Adrenal gland (tissue), 12 donors: ENCODE results near the gene ISG20L2. TPM values are rescaled to one million over a fixed set of nuclear protein-coding genes. Genes with fewer than 3 reads are reported as not detected.
A peak's percentile ranks its signal among the peaks of the same experiment; 100 is the strongest.

Source experiments
- DNase-seq, 7 donors: peaks; one replicate each; pipeline ENCODE4 v3.0.0-alpha.2; 2019 to 2020
- H3K27ac ChIP-seq, 5 donors: fragments of 200-600 bp; sonication (generic) in 4 of 5; 1 replicate in 3 of 5; 2 replicates in 2 of 5; pipeline versions ENCODE4 v1.5.1 to v1.8.0; 2016 to 2020; ENCODE audit warnings: mild to moderate bottlenecking in 1 of 5
- H3K27me3 ChIP-seq: fragments of 200-600 bp; 2 replicates; pipeline ENCODE4 v1.8.0; 2021
- H3K36me3 ChIP-seq, 2 donors: fragments of 200-600 bp; replicated peaks in 1 of 2; 1 replicate in 1 of 2; 2 replicates in 1 of 2; pipeline versions ENCODE4 v1.5.1 to v1.8.0; 2018 to 2022
- H3K4me1 ChIP-seq, 2 donors: fragments of 200-600 bp; replicated peaks in 1 of 2; 1 replicate in 1 of 2; 2 replicates in 1 of 2; pipeline versions ENCODE4 v1.5.1 to v1.8.0; 2018 to 2021
- H3K4me3 ChIP-seq, 4 donors: fragments of 200-600 bp; sonication (generic) in 3 of 4; one replicate each; pipeline ENCODE4 v1.5.1; 2016 to 2018
- H3K9me3 ChIP-seq, 3 donors: fragments of 200-600 bp; sonication (generic) in 1 of 3; replicated peaks in 1 of 3; 1 replicate in 2 of 3; 2 replicates in 1 of 3; pipeline versions ENCODE4 v1.5.1 to v1.8.0; 2016 to 2021
- CTCF ChIP-seq, 6 experiments: fragments of 450-650 bp in 4 of 6; fragments of 200-600 bp in 2 of 6; sonication (generic) in 1 of 6; IDR thresholded peaks; 1 replicate in 5 of 6; 2 replicates in 1 of 6; pipeline versions ENCODE4 v1.5.1 to v1.8.0; 2016 to 2021; ENCODE audit warnings: antibody characterized with exemption in 6 of 6, mild to moderate bottlenecking in 2 of 6, moderate library complexity in 1 of 6
- POLR2A ChIP-seq, 2 donors: fragments of 450-650 bp; IDR thresholded peaks; one replicate each; pipeline ENCODE4 v1.6.1; 2017; ENCODE audit warnings: antibody characterized with exemption in 2 of 2, mild to moderate bottlenecking in 2 of 2, moderate library complexity in 1 of 2
- WGBS, 4 donors: extraction: QIAGEN DNeasy Blood & Tissue Kit in 2 of 4; methylation state at CpG; one replicate each; pipeline versions ENCODE4 v1.1.5 to v1.1.7; 2013 to 2017; 5-methylcytosine and 5-hydroxymethylcytosine counted together
- intact Hi-C, 2 donors: fragments of 100-400 bp; cut with DNase I; formaldehyde crosslinking; loops; one replicate each; pipeline versions ENCODE4 v1.14.1 to v1.15.0; 2022 to 2023
- polyA plus RNA-seq, 3 donors: library from polyadenylated mRNA; stranded (reverse); fragments of 200-250 nt in 2 of 3; fragments of 350-450 nt in 1 of 3; fragmentation: Illumina TruSeq in 1 of 3; extraction: RNeasy Lipid Tissue Mini Kit (QIAGEN cat#74804) in 1 of 3; gene quantifications; one replicate each; pipeline ENCODE4 v1.2.3, GENCODE V29; 2013 to 2014
- total RNA-seq, 9 donors: library from RNA; depleted of rRNA in 4 of 9; stranded (reverse); fragments of >200 nt in 4 of 9; fragments of 120-200 nt in 1 of 9; fragmentation: NEBNext Ultra II Directional in 1 of 9; extraction: Animal tissue kit (Norgen Biotek cat#: 25700) in 1 of 9; gene quantifications; one replicate each; pipeline versions ENCODE4 v1.1.0 to v1.2.4, GENCODE V29; 2013 to 2023
- donor health status: healthy with polysubstance abuse.
- donor health status: Bipolar disorder and iron deficiency.
- donor health status: DM: yes; HTN: yes; CAD: no.
- donor health status: DM: no; HTN: no; CAD: no.
- donor health status: DM: no; HTN: no; CAD: no.
- donor health status: DM: yes; HTN: yes; CAD: no.

ISG20L2 gene
- total and polyA plus RNA-seq, 12 donors = 5.5 to 40.0 (median 18.3) TPM

- Histone ChIP-seq H3K27me3 (no peaks in the 10 kb centered on the region), H3K4me1 (peaks cover 15 to 23% of the 10 kb centered on the region in 2 donors), H3K9me3 (no peaks in the 10 kb centered on the region), H3K4me3 (no peak overlapping the region), H3K36me3 (peaks cover 0 to 35% of the 10 kb centered on the region in 2 donors), H3K27ac (no peak overlapping the region)
- DNase-seq = no peak
- TF ChIP-seq CTCF (IDR thresholded peaks at IDR 0.05) (no peak), POLR2A (IDR thresholded peaks at IDR 0.05) (no peak)
- 86 to 93% (median 89%) methylated on average over 4 of the region's 4 CpGs for WGBS, 4 donors
- intact Hi-C loops = loop anchor here in 1 of 2 donors (10.0 kb wide), 1 partner anchor 143 kb away; the partner anchor contains the start of gene NTRK1
Measured at GRCh38 chr1:156721535-156721934, 7.0 kb downstream of the ISG20L2 start.

- no peak overlapping the region for H3K4me3 ChIP-seq
- TF ChIP-seq CTCF (IDR thresholded peaks at IDR 0.05) (no peak), POLR2A (IDR thresholded peaks at IDR 0.05) (no peak)
- 29 to 50% (median 47%) methylated on average over 1 to 2 of the region's 2 CpGs for WGBS, 4 donors
- no peaks in the 10 kb centered on the region for H3K9me3 ChIP-seq
- H3K27ac ChIP-seq = no peak overlapping the region
- H3K27me3 ChIP-seq = no peaks in the 10 kb centered on the region
- peaks cover 0 to 35% of the 10 kb centered on the region in 2 donors for H3K36me3 ChIP-seq
- intact Hi-C loops = loop anchor here in 1 of 2 donors (10.0 kb wide), 1 partner anchor 144 kb away; the partner anchor contains the start of gene NTRK1
- H3K4me1 ChIP-seq = peaks cover 11 to 19% of the 10 kb centered on the region in 2 donors
- DNase-seq = peak in 1 of 7 donors; percentile 48
Measured at GRCh38 chr1:156721131-156721530, 7.4 kb downstream of the ISG20L2 start.

GRCh38 chr1:156717351-156717750 lies 11.2 kb downstream of the ISG20L2 start:
- Histone ChIP-seq H3K4me3 (no peak overlapping the region), H3K27me3 (no peaks in the 10 kb centered on the region), H3K27ac (no peak overlapping the region), H3K36me3 (peaks cover 0 to 15% of the 10 kb centered on the region in 2 donors), H3K9me3 (no peaks in the 10 kb centered on the region), H3K4me1 (peaks cover 8% of the 10 kb centered on the region in 2 donors)
- intact Hi-C loops = no loop called here
- DNase-seq = no peak
- 86 to 97% (median 95%) methylated on average over 4 of the region's 4 CpGs for WGBS, 4 donors
- TF ChIP-seq CTCF (IDR thresholded peaks at IDR 0.05) (no peak), POLR2A (IDR thresholded peaks at IDR 0.05) (no peak)

- DNase-seq = no peak
- 76 to 83% (median 79%) methylated on average over 3 of the region's 3 CpGs for WGBS, 4 donors
- TF ChIP-seq CTCF (IDR thresholded peaks at IDR 0.05) = no peak
- TF ChIP-seq POLR2A (IDR thresholded peaks at IDR 0.05) = no peak
Measured at GRCh38 chr1:156714830-156715229, 13.7 kb downstream of the ISG20L2 start.

More at GRCh38 chr1:156714830-156715229, 13.7 kb downstream of the ISG20L2 start:
- no peak overlapping the region for H3K4me3 ChIP-seq
- intact Hi-C loops = no loop called here
- H3K4me1 ChIP-seq = peaks cover 9 to 12% of the 10 kb centered on the region in 2 donors
- H3K27ac ChIP-seq = no peak overlapping the region
- no peaks in the 10 kb centered on the region for H3K9me3 ChIP-seq
- no peaks in the 10 kb centered on the region for H3K27me3 ChIP-seq
- no peaks in the 10 kb centered on the region for H3K36me3 ChIP-seq
